SU-DHL-6 (cell line): ENCODE data around the gene CTDSPL.

Source experiments
- CTCF ChIP-seq: fragments of 200-600 bp; sonication (generic); IDR thresholded peaks from one replicate; pipeline ENCODE4 v1.5.1; 2017; ENCODE audit warnings: antibody characterized with exemption, mild to moderate bottlenecking, low read length, moderate library complexity; ENCODE audit not compliant: insufficient read depth, poor library complexity, severe bottlenecking
- EZH2phosphoT487 ChIP-seq: fragments of 200-600 bp; sonication (generic), shearing (Covaris generic); conservative IDR thresholded peaks from 2 replicates; pipeline ENCODE4 v1.6.1; 2018; ENCODE audit warnings: mild to moderate bottlenecking, antibody characterized with exemption, low read length, moderate library complexity, mixed read lengths

- TF ChIP-seq CTCF (no peak), EZH2phosphoT487 (no peak)
Observed at GRCh38 chr3:38030126-38031021, 168.7 kb downstream of the CTDSPL start.
